ENCODE measurements around the gene ADAMTSL3. TPM values are rescaled to one million over a fixed set of nuclear protein-coding genes. Genes with fewer than 3 reads are reported as not detected.

The ADAMTSL3 gene
- total RNA-seq, 6 experiments from 2014 or later, result 7.5 to 28.7 (median 14.0) TPM

DNA sequence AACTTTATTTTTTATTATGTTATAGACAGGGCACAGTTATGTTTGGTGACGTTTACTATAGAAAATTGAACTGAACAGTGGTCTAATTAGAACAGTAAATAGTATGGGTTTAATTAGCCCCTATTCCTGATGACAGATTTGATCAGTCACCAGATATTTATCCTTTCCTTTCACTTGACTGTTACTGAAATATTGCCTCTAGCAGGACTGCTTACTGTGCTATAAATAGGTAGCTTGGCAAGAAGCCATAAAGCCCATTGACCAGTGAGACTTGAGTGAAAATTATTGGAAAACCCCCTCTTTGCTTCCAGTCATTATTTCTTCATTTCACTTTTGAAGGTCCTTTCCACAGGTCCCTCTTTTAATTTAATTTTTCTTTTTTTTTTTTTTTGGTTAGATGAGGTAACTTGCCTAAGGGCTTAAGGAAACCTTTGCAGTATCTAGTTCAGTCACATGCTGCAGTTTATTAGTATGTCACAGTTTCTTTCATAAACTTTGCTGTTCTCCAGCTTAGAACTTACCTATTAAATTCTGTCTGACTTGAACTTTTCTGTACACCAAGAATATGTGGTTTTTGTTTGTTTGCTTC, 115.6 kb downstream of the ADAMTSL3 start:
- ATAC-seq, result no peak
- Histone ChIP-seq H3K27ac (no peak overlapping the region), H3K4me3 (no peak overlapping the region), H3K27me3 (no peaks in the 10 kb centered on the region), H3K4me1 (no peaks in the 10 kb centered on the region), H3K9me3 (no peaks in the 10 kb centered on the region), H3K36me3 (no peaks in the 10 kb centered on the region)
- WGBS (ENCODE audit: insufficient coverage, low coverage, low lambda C conversion rate, missing lambda C conversion rate), result 71% methylated on average over 1 of the region's 1 CpG
- intact Hi-C loops (cut with DNase I), result no loop called here
- TF ChIP-seq, protein P1, sequence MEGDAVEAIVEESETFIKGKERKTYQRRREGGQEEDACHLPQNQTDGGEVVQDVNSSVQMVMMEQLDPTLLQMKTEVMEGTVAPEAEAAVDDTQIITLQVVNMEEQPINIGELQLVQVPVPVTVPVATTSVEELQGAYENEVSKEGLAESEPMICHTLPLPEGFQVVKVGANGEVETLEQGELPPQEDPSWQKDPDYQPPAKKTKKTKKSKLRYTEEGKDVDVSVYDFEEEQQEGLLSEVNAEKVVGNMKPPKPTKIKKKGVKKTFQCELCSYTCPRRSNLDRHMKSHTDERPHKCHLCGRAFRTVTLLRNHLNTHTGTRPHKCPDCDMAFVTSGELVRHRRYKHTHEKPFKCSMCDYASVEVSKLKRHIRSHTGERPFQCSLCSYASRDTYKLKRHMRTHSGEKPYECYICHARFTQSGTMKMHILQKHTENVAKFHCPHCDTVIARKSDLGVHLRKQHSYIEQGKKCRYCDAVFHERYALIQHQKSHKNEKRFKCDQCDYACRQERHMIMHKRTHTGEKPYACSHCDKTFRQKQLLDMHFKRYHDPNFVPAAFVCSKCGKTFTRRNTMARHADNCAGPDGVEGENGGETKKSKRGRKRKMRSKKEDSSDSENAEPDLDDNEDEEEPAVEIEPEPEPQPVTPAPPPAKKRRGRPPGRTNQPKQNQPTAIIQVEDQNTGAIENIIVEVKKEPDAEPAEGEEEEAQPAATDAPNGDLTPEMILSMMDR (IDR thresholded peaks at IDR 0.05), result no peak
- TF ChIP-seq POLR2A (IDR thresholded peaks at IDR 0.05), result no peak
- DNase-seq, result no peak

DNA sequence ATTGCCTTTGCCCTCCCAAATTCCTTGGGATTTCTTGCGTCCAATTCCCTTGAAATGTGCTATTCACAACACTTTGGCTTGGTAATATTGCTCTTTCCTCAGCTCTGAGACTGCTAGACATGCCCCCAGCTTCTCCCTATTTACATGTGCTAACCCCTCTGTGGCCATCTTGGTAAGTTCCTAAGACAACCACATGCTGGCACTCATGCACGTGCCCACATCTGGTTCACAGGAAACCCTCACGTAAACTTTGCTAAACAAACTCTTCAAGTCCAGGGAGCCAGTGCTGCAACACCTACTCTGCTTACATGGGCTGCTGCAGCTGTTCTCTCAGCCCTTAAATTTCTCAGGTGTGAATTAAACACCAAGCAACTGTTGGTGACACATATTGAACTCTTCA, 121.8 kb downstream of the ADAMTSL3 start:
- Histone ChIP-seq H3K4me3 (no peak overlapping the region), H3K27ac (no peak overlapping the region), H3K36me3 (no peaks in the 10 kb centered on the region), H3K4me1 (no peaks in the 10 kb centered on the region), H3K9me3 (no peaks in the 10 kb centered on the region), H3K27me3 (no peaks in the 10 kb centered on the region)
- no peak for TF ChIP-seq POLR2A (IDR thresholded peaks at IDR 0.05)
- TF ChIP-seq, protein P1 (IDR thresholded peaks at IDR 0.05), result no peak
- 73% methylated on average over 2 of the region's 3 CpGs for WGBS (ENCODE audit: insufficient coverage, low coverage, low lambda C conversion rate, missing lambda C conversion rate)
- DNase-seq (no peak), ATAC-seq (no peak)
- intact Hi-C loops (cut with DNase I), result no loop called here

DNA sequence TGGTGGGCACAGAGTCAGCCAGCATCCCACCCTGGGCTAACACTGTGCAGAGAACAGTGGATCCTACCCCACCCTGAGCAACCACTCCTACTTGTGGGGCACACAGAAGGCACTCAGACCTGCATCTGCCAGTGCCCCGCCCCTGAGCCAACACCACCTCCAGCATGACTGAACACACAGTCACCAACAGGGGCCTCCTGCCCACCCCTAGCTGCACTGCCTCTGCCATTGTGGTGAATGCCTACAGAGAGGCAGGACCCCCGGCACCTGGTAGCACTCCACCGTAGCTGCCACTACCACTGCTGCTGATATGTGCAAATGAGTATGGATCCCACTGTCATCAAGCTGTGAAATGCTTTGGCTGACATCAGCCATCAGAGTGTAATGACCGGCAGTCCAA, 123.1 kb downstream of the ADAMTSL3 start:
- Histone ChIP-seq H3K9me3 (no peaks in the 10 kb centered on the region), H3K4me1 (no peaks in the 10 kb centered on the region), H3K27ac (no peak overlapping the region), H3K27me3 (no peaks in the 10 kb centered on the region), H3K4me3 (no peak overlapping the region), H3K36me3 (no peaks in the 10 kb centered on the region)
- WGBS (ENCODE audit: insufficient coverage, low coverage, low lambda C conversion rate, missing lambda C conversion rate), result 95% methylated on average over 3 of the region's 4 CpGs
- TF ChIP-seq POLR2A (IDR thresholded peaks at IDR 0.05), result no peak
- TF ChIP-seq, protein P1 (IDR thresholded peaks at IDR 0.05), result no peak
- no peak for ATAC-seq
- no peak for DNase-seq
- intact Hi-C loops (cut with DNase I), result no loop called here

DNA sequence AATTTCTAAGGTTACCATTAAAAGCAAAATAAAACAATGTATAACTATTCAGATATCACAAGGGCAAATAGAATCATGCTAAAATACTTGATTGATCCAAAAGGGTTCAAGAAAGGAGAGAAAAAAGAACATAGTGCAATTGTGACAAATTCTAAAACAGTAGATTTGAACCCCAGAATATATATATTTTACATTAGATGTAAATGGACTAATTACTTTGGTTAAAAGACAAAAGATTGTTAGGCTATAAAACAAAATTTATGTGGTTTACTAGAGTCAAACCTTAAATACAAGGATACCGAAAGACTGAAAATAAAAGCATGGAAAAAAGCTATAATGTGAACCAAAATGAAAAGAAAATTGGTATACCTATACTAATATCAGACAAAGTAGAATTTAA, 129.3 kb downstream of the ADAMTSL3 start:
- H3K36me3 ChIP-seq, result no peaks in the 10 kb centered on the region
- ATAC-seq (no peak), DNase-seq (no peak)
- WGBS (ENCODE audit: insufficient coverage, low coverage, low lambda C conversion rate, missing lambda C conversion rate), result 100% methylated on average over 1 of the region's 1 CpG
- H3K9me3 ChIP-seq, result no peaks in the 10 kb centered on the region
- no peaks in the 10 kb centered on the region for H3K4me1 ChIP-seq
- intact Hi-C loops (cut with DNase I), result no loop called here
- no peak overlapping the region for H3K27ac ChIP-seq
- no peak overlapping the region for H3K4me3 ChIP-seq
- no peaks in the 10 kb centered on the region for H3K27me3 ChIP-seq
- TF ChIP-seq POLR2A (IDR thresholded peaks at IDR 0.05), result no peak

DNA sequence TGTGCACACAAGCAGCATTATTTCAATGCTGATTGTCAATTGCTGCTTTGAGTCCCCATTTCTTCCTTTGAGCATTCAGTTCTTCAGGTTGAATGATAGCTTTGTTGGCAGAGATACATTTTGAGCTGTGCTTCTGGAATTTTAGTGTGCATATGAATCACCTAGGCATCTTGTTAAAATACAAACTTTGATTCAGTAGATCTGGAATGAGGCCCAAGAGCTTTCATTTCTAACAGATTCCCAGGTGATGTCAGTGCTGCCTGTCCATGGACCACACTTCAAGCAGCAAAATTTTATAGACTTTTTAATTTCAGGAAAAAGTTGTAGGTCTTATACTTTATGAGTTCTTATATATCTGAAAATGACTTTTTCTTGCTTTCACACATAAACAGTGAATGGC, 131.1 kb downstream of the ADAMTSL3 start:
- H3K27ac ChIP-seq, result no peak overlapping the region
- DNase-seq (no peak), ATAC-seq (peak in 1 of 4 donors; percentile 68)
- H3K4me3 ChIP-seq, result no peak overlapping the region
- TF ChIP-seq, protein P1 (IDR thresholded peaks at IDR 0.05), result no peak
- no peak for TF ChIP-seq POLR2A (IDR thresholded peaks at IDR 0.05)
- H3K4me1 ChIP-seq, result no peaks in the 10 kb centered on the region
- intact Hi-C loops (cut with DNase I), result no loop called here
- H3K36me3 ChIP-seq, result no peaks in the 10 kb centered on the region
- H3K9me3 ChIP-seq, result no peaks in the 10 kb centered on the region
- no peaks in the 10 kb centered on the region for H3K27me3 ChIP-seq
